HepG2 (cell line): Measurements from ENCODE around the gene DENND4B. TPM values are rescaled to one million over a fixed set of nuclear protein-coding genes. Genes with fewer than 3 reads are reported as not detected.

Experiments
- ATF7-NPFF ChIP-seq: sonication (generic); formaldehyde crosslinking; IDR thresholded peaks from 2 replicates; pipeline ENCODE4 v1.8.1; 2023; ENCODE audit warnings: mild to moderate bottlenecking, low read depth, missing genetic modification reagents, moderate library complexity
- CHCHD3 ChIP-seq: sonication (generic); formaldehyde crosslinking; IDR thresholded peaks from 2 replicates; pipeline ENCODE4 v1.8.0; 2022; ENCODE audit warnings: mild to moderate bottlenecking, missing genetic modification reagents, moderate library complexity
- DZIP1 ChIP-seq: sonication (generic); formaldehyde crosslinking; IDR thresholded peaks from 2 replicates; pipeline ENCODE4 v1.5.0; 2020; ENCODE audit warnings: mild to moderate bottlenecking, missing genetic modification reagents
- FOXJ3 ChIP-seq: sonication (generic); formaldehyde crosslinking; IDR thresholded peaks from 2 replicates; pipeline ENCODE4 v1.4.0; 2020; ENCODE audit warnings: missing genetic modification reagents, mild to moderate bottlenecking, borderline replicate concordance
- GZF1 ChIP-seq: sonication (generic); formaldehyde crosslinking; IDR thresholded peaks from 2 replicates; pipeline ENCODE4 v1.5.1; 2020; ENCODE audit warnings: mild to moderate bottlenecking, missing genetic modification reagents
- HNRNPK ChIP-seq: fragments of 200-400 bp; formaldehyde crosslinking; IDR thresholded peaks from 2 replicates; pipeline ENCODE4 v1.6.1; 2018; ENCODE audit warnings: low read length, low read depth, moderate library complexity, mild to moderate bottlenecking; ENCODE audit not compliant: poor library complexity, severe bottlenecking
- MIXL1 ChIP-seq: IDR thresholded peaks from 2 replicates; pipeline ENCODE4 v1.6.1; 2016
- SATB2 ChIP-seq: sonication (generic); formaldehyde crosslinking; IDR thresholded peaks from 2 replicates; pipeline ENCODE4 v1.5.0; 2020; ENCODE audit warnings: missing genetic modification reagents
- SMAD9 ChIP-seq: sonication (generic); formaldehyde crosslinking; IDR thresholded peaks from 2 replicates; pipeline ENCODE4 v1.5.1; 2020; ENCODE audit warnings: mild to moderate bottlenecking, missing genetic modification reagents
- SRSF9 ChIP-seq: fragments of 200-400 bp; formaldehyde crosslinking; IDR thresholded peaks from 2 replicates; pipeline ENCODE4 v1.6.1; 2018; ENCODE audit warnings: borderline replicate concordance, mild to moderate bottlenecking, low read depth, low read length; ENCODE audit not compliant: insufficient read depth, poor library complexity, severe bottlenecking
- TBX3 ChIP-seq: fragments of 450-650 bp; IDR thresholded peaks from 2 replicates; pipeline ENCODE4 v1.6.1; 2017; ENCODE audit warnings: antibody characterized with exemption, mild to moderate bottlenecking, inconsistent platforms, borderline replicate concordance
- ZBTB34 ChIP-seq: sonication (generic); formaldehyde crosslinking; IDR thresholded peaks from 2 replicates; pipeline ENCODE4 v1.8.0; 2022; ENCODE audit warnings: mild to moderate bottlenecking, missing genetic modification reagents
- ZNF318 ChIP-seq: sonication (generic); formaldehyde crosslinking; IDR thresholded peaks from 2 replicates; pipeline ENCODE4 v1.4.0; 2020; ENCODE audit warnings: mild to moderate bottlenecking, missing genetic modification reagents
- ZNF543 ChIP-seq: sonication (generic); formaldehyde crosslinking; IDR thresholded peaks from 2 replicates; pipeline ENCODE4 v1.4.0; 2020; ENCODE audit warnings: mild to moderate bottlenecking, missing genetic modification reagents
- ZNF891 ChIP-seq: sonication (generic); formaldehyde crosslinking; IDR thresholded peaks from 2 replicates; pipeline ENCODE4 v1.5.0; 2020; ENCODE audit warnings: mild to moderate bottlenecking, missing genetic modification reagents
- polyA plus RNA-seq, 8 experiments: library from polyadenylated mRNA; depleted of rRNA in 3 of 8; stranded (reverse) in 7 of 8; unstranded in 1 of 8; fragments of >200 nt; fragmentation: Illumina TruSeq in 4 of 8; extraction: Trizol in 4 of 8; gene quantifications; 2 replicates each; pipeline versions ENCODE4 v1.2.1 to v1.2.3, GENCODE V29; 2011 to 2016; ENCODE audit warnings: low read depth in 4 of 8, missing spikeins in 1 of 8, mixed read lengths in 1 of 8; ENCODE audit not compliant: insufficient read depth in 1 of 8
- total RNA-seq, 5 experiments: library from RNA; depleted of rRNA; stranded (reverse); fragments of >200 nt; fragmentation: Illumina TruSeq; extraction: Trizol; gene quantifications; 2 replicates each; pipeline ENCODE4 v1.2.3, GENCODE V29; 2016; ENCODE audit warnings: low read depth in 1 of 5

DENND4B gene
- total and polyA plus RNA-seq, 2 of the 13 experiments (the other 11 are each of a cell fraction or from before 2014, with no cell fraction given) = 15.1 to 20.3 TPM

GRCh38 chr1:153977250-153978240 is 31.0 kb upstream of the DENND4B start, which contains the start of gene JTB (continued):
- TF ChIP-seq SMAD9 = 0 out of 2 replicates have a peak, but pooled peaks have one; percentile 20
- peak; percentile 81; the same call in 1 of the 2 replicates for TF ChIP-seq ATF7-NPFF
- no peak for TF ChIP-seq DZIP1
- no peak for TF ChIP-seq SRSF9
- TF ChIP-seq ZNF318 (CRISPR knock-in tag) = no peak; the same call in 1 of the 2 replicates
- TF ChIP-seq ZBTB34 (CRISPR knock-in tag) = no peak
- no peak; the same call in 1 of the 2 replicates for TF ChIP-seq GZF1
- TF ChIP-seq MIXL1 (CRISPR knock-in tag) = peak; percentile 38; the same call in 1 of the 2 replicates
- no peak for TF ChIP-seq FOXJ3 (CRISPR knock-in tag)
- TF ChIP-seq TBX3 = peak; percentile 27; the same call in 1 of the 2 replicates
- peak; percentile 88 for TF ChIP-seq ZNF543 (CRISPR knock-in tag)
- peak; percentile 95 for TF ChIP-seq CHCHD3 (CRISPR knock-in tag)
- no peak for TF ChIP-seq HNRNPK
- peak; percentile 41; the same call in 1 of the 2 replicates for TF ChIP-seq ZNF891
- TF ChIP-seq SATB2 (CRISPR knock-in tag) = peak; percentile 92; the same call in 1 of the 2 replicates
